HG03378 (cell line): ENCODE data around the gene NDC1.

ENCODE experiments used
- ATAC-seq: cut with Tn5 transposase; IDR thresholded peaks from one replicate; pipeline ENCODE4 v1.9.1; 2021; ENCODE audit warnings: mild to moderate bottlenecking, moderate library complexity; ENCODE audit not compliant: unreplicated experiment

NDC1 gene

GRCh38 chr1:53732409-53732808, 105.7 kb downstream of the NDC1 start:
- no peak for ATAC-seq

GRCh38 chr1:53731779-53732305, 106.3 kb downstream of the NDC1 start:
- no peak for ATAC-seq

GRCh38 chr1:53731043-53731600, 107.0 kb downstream of the NDC1 start:
- ATAC-seq: no peak

DNA sequence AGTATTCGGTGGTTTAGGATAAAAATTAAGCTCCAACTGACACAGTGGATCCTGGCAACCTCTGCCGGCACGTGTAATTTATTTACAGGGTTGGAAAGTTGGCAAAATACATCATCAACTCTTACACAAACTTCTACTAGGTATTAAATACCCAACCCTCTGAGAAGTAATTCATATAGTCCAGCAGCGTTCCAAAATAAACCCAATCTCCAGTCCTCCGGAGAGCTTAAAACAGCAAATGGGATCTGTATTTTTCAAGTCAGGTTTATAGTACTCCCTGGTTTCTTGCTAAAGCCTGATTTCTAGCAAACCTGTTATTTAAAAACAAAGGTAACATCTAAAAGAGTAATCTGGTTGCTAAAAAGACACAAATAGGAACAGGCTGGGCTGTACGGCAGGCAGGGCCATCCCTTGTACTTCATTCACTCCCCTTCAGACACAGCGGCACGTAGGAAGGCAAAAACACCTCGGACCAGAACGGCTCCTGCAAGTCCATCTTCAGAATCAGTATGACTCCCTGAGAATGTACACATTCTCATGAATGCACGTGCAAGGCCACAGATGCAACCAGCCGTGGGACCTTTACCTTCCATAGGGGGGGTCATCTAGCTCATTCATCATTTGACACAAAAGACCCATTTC, 107.8 kb downstream of the NDC1 start:
- ATAC-seq: no peak

GRCh38 chr1:53729456-53730223, 108.5 kb downstream of the NDC1 start:
- ATAC-seq: no peak

DNA sequence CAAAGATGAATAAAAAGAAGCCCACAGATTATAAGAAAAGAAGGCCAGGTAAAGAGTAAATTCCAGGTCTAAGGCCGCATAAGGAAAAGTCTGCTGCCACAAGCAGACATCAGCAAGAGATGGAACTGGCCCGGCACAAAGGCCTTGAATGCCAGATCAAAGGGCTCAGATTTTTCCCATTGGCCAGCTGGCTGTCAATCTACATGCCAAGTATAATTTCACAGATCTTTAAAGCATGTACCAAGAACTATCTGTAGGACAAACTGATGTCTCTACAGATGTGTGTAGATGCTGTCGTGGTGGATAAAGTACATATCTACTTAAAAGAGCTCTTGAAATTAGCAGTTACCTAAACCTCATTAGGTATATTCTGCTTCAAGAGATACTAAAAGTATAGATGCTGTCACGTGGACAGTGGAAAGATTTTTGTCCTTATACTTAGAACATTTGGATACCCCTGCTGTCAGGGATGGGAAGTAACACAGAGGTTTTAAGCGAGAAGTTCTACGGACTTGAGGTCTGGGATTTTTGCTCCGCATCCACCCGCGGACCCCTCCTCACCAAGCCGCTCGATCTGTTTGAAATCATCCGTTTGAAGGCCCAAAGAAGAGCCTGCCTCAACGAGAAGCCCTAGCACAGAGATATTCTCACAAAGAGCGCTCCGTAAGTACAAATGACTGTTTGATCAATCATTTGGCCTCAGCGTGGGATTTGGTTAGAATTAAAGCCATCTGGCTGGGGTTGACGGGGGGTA, 109.2 kb downstream of the NDC1 start:
- no peak for ATAC-seq

GRCh38 chr1:53728196-53728595, 109.9 kb downstream of the NDC1 start:
- no peak for ATAC-seq

DNA sequence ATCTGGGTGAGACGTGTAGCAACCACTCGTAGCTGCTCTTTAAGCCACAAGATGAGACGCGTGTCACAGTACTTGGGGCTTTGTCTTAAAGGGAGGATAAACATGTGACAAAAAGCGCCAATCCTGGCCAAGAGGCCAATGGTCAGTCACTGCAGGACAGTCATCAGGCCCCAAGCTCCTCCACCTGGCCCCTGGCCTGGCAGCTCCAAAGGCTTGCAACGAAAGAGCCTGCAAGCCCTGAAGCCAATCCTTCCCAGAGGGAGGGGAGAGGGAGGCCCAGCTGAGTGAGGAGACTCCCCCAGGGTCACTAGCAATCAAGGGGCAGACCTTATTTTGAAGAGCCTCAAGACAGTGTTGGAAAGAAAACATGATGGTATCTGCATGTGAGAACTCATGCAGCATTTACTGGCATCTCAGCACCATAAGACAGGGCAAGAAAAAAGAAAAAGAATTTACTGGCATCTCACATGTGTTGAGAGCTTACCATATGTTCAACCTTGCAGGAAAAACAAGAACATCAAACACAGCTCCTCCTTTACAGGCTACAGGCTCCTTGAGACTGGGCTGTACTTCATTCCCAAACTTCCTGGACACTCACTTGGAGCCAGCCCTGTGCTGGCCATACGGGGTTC, 110.5 kb downstream of the NDC1 start:
- no peak for ATAC-seq

- ATAC-seq: no peak
Measured at GRCh38 chr1:53726009-53726600, 112.0 kb downstream of the NDC1 start.

GRCh38 chr1:53725238-53725689, 112.8 kb downstream of the NDC1 start:
- no peak for ATAC-seq

DNA sequence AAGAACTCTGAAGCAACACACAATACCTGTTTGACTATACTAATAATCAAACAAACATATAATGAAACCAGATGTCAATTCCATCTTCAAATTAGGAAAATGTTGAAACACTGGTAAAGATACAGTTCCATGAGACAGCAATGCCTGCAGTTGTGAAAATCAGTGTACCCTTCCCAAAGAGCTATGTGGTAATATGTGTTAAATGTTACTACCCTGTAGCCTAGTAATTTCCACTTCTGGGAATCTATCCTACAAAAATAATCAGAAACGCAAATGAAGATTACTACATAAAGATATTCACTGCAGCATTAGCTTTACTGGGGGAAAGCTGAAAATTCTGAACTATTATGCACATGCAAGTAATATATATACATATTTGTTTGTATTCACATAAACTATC, 116.1 kb downstream of the NDC1 start:
- no peak for ATAC-seq

GRCh38 chr1:53721088-53721487, 117.0 kb downstream of the NDC1 start:
- ATAC-seq: no peak

DNA sequence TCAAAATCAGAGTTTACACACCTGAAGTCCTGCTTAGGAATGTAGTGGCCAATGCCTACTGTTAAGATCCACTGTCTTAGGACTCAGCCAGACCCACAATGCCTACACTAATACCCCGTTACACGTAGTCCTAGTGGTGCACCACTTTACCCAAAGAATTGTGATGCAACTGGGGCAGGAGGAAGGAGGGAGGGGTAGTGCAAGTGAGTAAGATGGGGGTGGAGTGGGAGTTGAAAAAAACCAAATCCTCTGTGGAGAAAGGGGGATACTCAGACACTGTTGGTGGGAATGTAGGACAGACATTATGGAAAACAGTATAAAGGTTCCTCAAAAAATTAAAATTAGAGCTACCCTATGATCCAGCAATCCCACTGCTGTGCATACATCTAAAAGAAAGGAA, 118.6 kb downstream of the NDC1 start:
- ATAC-seq: no peak

GRCh38 chr1:53718443-53718842, 119.7 kb downstream of the NDC1 start:
- ATAC-seq: no peak

DNA sequence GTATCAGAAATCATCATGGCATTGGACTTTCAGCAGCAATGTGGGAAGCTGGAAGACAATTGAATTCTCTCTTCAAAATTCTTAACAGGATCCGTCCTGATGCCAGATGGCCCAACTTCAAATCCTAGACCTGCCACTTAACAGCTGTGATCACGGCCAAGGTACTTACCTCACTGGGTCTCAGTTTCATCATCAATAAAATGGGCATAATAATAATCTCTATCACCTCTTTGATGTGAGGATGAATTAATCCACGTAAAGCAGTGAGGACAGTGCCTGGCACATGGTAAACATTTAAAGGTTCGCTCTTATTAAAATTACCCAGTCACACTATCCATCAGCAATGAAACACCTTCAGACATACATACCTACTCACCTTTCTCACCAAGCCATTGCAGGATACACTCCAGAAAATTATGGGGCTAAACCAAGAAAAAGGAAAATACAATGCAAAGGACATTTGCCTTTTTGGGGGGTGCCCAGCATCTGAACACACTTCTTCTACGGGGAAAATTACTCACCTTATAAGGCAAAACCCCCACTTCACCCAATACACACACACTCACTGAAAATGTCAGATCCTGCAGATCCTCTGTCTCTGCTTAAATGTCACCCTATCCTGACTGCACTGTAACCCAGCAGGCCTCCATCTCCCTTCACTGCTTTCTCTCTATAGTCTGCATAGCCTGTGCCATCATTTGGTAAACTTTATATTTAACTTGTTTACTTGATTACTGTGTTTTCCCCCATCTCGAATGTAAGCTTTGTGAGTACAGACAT, 120.9 kb downstream of the NDC1 start:
- ATAC-seq: no peak

DNA sequence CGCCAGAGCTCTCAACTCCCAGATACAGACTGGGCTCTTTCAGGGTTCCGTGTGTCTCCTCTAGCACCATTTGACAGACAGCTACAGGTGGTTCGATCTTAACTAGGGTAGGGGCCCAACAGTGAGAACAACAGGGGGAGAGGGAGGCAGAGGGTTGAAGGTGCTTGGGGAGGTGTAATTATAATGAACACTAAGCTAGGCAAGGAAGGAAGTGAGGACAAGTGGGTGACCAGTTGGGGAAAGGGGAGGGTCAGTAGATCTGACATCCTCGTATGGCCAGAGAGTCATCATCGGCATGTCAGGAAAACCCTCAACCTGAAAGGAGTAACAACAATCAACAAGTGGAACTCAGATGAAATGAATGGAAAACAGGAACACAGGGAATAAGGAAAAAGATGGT, 121.9 kb downstream of the NDC1 start:
- ATAC-seq: no peak

GRCh38 chr1:53715478-53715877, 122.6 kb downstream of the NDC1 start:
- no peak for ATAC-seq
